Transverse colon (tissue), 3 donors: Measurements from ENCODE around the gene MYRIP.
"Not testable (repeated sequence)": the region's sequence is repeated elsewhere in the genome, so short reads cannot be mapped to it uniquely, and the experiment has no call there.

ENCODE experiments used
- POLR2A ChIP-seq: fragments of 450-650 bp; IDR thresholded peaks from one replicate; pipeline ENCODE4 v1.6.1; 2016; ENCODE audit warnings: antibody characterized with exemption, mild to moderate bottlenecking, moderate library complexity
- TF ChIP-seq, protein P1 (sequence below), 5 experiments: fragments of 200-600 bp in 3 of 5; fragments of 450-650 bp in 2 of 5; sonication (generic) in 3 of 5; IDR thresholded peaks; 1 replicate in 2 of 5; 2 replicates in 3 of 5; pipeline ENCODE4 v1.5.1; 2016 to 2017; ENCODE audit warnings: antibody characterized with exemption in 5 of 5, inconsistent platforms in 3 of 5, mild to moderate bottlenecking in 2 of 5, moderate library complexity in 1 of 5

GRCh38 chr3:40025892-40026291, 216.5 kb downstream of the MYRIP start:
- TF ChIP-seq, protein P1, sequence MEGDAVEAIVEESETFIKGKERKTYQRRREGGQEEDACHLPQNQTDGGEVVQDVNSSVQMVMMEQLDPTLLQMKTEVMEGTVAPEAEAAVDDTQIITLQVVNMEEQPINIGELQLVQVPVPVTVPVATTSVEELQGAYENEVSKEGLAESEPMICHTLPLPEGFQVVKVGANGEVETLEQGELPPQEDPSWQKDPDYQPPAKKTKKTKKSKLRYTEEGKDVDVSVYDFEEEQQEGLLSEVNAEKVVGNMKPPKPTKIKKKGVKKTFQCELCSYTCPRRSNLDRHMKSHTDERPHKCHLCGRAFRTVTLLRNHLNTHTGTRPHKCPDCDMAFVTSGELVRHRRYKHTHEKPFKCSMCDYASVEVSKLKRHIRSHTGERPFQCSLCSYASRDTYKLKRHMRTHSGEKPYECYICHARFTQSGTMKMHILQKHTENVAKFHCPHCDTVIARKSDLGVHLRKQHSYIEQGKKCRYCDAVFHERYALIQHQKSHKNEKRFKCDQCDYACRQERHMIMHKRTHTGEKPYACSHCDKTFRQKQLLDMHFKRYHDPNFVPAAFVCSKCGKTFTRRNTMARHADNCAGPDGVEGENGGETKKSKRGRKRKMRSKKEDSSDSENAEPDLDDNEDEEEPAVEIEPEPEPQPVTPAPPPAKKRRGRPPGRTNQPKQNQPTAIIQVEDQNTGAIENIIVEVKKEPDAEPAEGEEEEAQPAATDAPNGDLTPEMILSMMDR (IDR thresholded peaks at IDR 0.05) = not testable (repeated sequence)
- TF ChIP-seq POLR2A = not testable (repeated sequence)
